Measurements from ENCODE around the gene C11orf21. TPM values are rescaled to one million over a fixed set of nuclear protein-coding genes. Genes with fewer than 3 reads are reported as not detected.
A peak's percentile ranks its signal among the peaks of the same experiment; 100 is the strongest.

Gene C11orf21
- total RNA-seq, 3 donors from 2014 or later = 0.33 to 1.0 (median 0.96) TPM

DNA sequence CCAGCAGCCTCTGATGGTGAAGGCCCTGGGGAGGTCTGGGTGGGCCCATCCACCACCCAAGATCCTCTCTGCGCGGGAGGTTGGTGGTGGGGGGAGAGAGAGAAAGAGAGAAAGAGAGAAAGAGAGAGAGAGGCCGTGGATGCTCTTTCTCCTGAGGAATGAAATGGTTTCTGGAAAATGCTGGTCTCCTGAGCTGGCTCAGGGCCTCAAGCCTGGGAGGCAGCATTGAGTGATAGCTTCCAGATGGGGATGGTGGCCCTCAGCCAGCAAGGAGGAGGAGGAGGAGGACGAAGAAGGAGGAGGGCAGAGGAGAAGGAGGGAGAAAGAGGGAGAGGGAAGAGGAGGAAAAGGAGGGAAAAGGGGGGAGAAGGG lies 4.7 kb upstream of the C11orf21 start:
- peak overlapping the region in 1 of 3 donors; percentile 44 for H3K4me3 ChIP-seq
- peak in 1 of 3 donors; percentile 89 for TF ChIP-seq POLR2AphosphoS5 (IDR thresholded peaks at IDR 0.05)
- TF ChIP-seq, protein P1, sequence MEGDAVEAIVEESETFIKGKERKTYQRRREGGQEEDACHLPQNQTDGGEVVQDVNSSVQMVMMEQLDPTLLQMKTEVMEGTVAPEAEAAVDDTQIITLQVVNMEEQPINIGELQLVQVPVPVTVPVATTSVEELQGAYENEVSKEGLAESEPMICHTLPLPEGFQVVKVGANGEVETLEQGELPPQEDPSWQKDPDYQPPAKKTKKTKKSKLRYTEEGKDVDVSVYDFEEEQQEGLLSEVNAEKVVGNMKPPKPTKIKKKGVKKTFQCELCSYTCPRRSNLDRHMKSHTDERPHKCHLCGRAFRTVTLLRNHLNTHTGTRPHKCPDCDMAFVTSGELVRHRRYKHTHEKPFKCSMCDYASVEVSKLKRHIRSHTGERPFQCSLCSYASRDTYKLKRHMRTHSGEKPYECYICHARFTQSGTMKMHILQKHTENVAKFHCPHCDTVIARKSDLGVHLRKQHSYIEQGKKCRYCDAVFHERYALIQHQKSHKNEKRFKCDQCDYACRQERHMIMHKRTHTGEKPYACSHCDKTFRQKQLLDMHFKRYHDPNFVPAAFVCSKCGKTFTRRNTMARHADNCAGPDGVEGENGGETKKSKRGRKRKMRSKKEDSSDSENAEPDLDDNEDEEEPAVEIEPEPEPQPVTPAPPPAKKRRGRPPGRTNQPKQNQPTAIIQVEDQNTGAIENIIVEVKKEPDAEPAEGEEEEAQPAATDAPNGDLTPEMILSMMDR (IDR thresholded peaks at IDR 0.05) = no peak
- H3K27me3 ChIP-seq = no peaks in the 10 kb centered on the region
- DNase-seq (ENCODE audit: low spot score in 2 of 2) = peak in 1 of 2 donors; percentile 54
- peak overlapping the region; percentile 75 to 86 for H3K27ac ChIP-seq
- H3K4me1 ChIP-seq = peaks cover 0 to 11% of the 10 kb centered on the region in 2 donors
- intact Hi-C loops (cut with DNase I; ENCODE audit: low total_unique reads) = no loop called here
- H3K9me3 ChIP-seq = no peaks in the 10 kb centered on the region
- H3K36me3 ChIP-seq = no peaks in the 10 kb centered on the region

DNA sequence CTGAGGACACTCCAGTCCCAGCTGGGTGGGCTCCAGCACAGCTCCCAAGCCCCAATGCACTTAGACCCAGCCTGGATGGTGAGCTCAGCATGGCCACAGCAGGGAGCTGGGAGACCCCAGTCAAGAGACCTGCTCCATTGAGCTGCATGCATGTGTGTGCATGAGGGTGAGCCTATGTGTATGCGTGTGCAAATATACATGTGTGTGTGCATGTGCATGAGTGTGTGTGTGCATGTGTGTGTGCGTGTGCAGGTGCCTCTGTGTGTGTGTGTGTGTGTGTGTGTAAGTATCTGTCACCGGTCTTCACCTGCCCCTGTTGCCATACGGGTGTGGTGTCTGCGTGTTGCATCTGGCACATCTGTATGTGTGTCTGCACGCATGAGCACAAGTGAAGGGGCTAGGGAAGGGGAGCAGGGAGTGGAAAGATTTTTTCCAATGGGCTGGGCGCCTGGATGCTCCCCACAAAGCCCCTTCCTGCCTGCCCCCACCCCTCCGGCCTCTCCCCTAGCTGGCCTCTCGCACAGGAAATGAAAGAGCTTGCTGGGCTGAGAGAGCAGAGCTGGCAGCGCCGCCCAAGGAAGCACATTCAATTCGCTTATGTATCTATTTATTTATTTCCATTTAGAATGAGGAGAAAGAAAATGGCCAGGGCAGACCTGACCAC lies 4.2 kb upstream of the C11orf21 start:
- Histone ChIP-seq H3K4me1 (peaks cover 0 to 11% of the 10 kb centered on the region in 2 donors), H3K9me3 (no peaks in the 10 kb centered on the region), H3K27ac (peak overlapping the region; percentile 75 to 86), H3K27me3 (no peaks in the 10 kb centered on the region), H3K4me3 (peak overlapping the region in 1 of 3 donors; percentile 44), H3K36me3 (no peaks in the 10 kb centered on the region)
- intact Hi-C loops (cut with DNase I; ENCODE audit: low total_unique reads) = no loop called here
- peak in 1 of 2 donors; percentile 37 for DNase-seq (ENCODE audit: low spot score in 2 of 2)
- TF ChIP-seq, protein P1 (IDR thresholded peaks at IDR 0.05) = no peak
- TF ChIP-seq POLR2A (IDR thresholded peaks at IDR 0.05) (no peak), POLR2AphosphoS5 (IDR thresholded peaks at IDR 0.05) (no peak)

DNA sequence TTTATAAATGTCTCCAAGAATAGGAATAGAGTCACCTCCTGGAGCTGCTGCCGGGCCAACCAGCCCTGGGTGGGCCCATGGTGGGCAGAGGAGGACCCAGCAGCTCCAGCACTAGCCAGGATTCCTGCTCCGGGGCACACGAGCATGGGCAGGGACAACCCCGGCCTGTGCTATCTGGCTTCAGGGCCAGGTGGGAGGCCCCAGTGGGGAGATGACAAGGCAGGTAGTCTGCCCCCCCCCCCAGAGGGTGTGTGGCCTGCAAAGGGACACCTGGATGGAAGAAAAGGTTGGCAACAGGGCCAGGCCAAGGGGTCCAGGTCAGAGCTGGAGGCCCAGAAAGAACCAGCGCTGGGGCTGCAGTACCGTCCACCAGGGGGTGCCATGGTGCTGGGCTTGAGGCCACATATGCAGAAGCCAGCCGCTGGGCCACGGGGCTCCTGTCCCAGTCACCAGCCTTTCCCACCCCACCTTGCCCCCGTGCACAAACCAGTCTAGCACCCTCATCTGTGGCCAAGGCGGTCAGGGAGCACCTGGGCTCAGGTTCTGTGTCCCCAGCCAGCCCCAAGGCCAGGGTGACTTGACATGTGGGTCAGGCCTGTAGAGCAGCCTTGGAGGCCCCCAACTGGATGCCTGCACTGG lies 3.5 kb upstream of the C11orf21 start:
- Histone ChIP-seq H3K4me1 (peaks cover 0 to 11% of the 10 kb centered on the region in 2 donors), H3K36me3 (no peaks in the 10 kb centered on the region), H3K27ac (peak overlapping the region; percentile 26 to 86), H3K27me3 (no peaks in the 10 kb centered on the region), H3K4me3 (peak overlapping the region in 1 of 3 donors; percentile 44), H3K9me3 (no peaks in the 10 kb centered on the region)
- peak; percentile 71 to 84 for DNase-seq (ENCODE audit: low spot score in 2 of 2)
- intact Hi-C loops (cut with DNase I; ENCODE audit: low total_unique reads) = no loop called here
- TF ChIP-seq, protein P1 (IDR thresholded peaks at IDR 0.05) = peak; percentile 74 to 93 (median 90)
- TF ChIP-seq POLR2AphosphoS5 (IDR thresholded peaks at IDR 0.05) = no peak

DNA sequence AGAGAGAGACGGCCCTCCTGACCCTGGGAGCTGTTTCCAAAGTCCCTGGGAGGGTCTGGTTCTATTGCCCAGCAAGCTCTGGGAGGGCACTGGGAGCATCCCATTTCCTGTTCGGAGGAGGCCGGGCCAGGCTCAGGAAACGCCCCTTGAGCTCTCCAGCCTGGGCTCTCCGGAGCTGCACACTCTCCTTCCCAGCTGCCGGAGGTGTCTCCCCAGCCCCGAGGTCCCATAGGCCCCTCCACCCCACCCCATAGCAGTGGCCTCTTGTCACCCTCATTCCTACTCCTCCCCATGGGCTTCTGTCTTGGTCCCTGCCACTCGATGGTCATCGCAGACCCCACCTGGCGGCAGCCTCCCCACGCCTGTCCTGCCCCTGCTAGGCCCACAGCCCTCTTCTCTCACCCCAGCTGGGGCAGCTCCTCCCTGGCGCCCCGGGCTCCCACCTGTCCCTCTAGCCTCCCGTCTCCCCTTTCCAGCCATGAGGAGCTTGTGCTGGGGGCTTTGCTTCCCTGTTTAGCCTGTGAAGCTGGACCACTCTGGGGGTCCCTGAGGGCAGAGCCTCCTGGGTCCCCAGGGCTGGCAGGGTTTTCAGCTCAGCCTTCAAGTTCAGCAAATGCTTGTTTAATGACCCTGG lies 2.9 kb upstream of the C11orf21 start:
- no peaks in the 10 kb centered on the region for H3K27me3 ChIP-seq
- H3K4me1 ChIP-seq = peaks cover 0 to 11% of the 10 kb centered on the region in 2 donors
- DNase-seq (ENCODE audit: low spot score in 2 of 2) = peak in 1 of 2 donors; percentile 43
- peak overlapping the region; percentile 26 to 86 for H3K27ac ChIP-seq
- H3K9me3 ChIP-seq = no peaks in the 10 kb centered on the region
- no peak overlapping the region for H3K4me3 ChIP-seq
- TF ChIP-seq POLR2AphosphoS5 (IDR thresholded peaks at IDR 0.05) = no peak
- TF ChIP-seq, protein P1 (IDR thresholded peaks at IDR 0.05) = no peak
- no peak for TF ChIP-seq POLR2A (IDR thresholded peaks at IDR 0.05)
- H3K36me3 ChIP-seq = no peaks in the 10 kb centered on the region
- intact Hi-C loops (cut with DNase I; ENCODE audit: low total_unique reads) = no loop called here
